ENCODE measurements around the gene SLC38A2. TPM values are rescaled to one million over a fixed set of nuclear protein-coding genes. Genes with fewer than 3 reads are reported as not detected.

The SLC38A2 gene
- total RNA-seq, 1 experiment from 2014 or later = 381 TPM

- TF ChIP-seq ARID4B (CRISPR knock-in tag; IDR thresholded peaks at IDR 0.05; ENCODE audit: borderline replicate concordance) = no peak
- TF ChIP-seq TEAD1 (CRISPR knock-in tag; IDR thresholded peaks at IDR 0.05) = no peak
- TF ChIP-seq CBFB (CRISPR knock-in tag; IDR thresholded peaks at IDR 0.05; ENCODE audit: low read depth) = no peak
- TF ChIP-seq ZNF232 (CRISPR knock-in tag; IDR thresholded peaks at IDR 0.05) = no peak
- TF ChIP-seq KAT7 (CRISPR knock-in tag; IDR thresholded peaks at IDR 0.05; ENCODE audit: borderline replicate concordance) = no peak
Measured at GRCh38 chr12:46339051-46339450, 33.5 kb downstream of the SLC38A2 start (continued).

GRCh38 chr12:46332260-46332659 is 40.3 kb downstream of the SLC38A2 start:
- POLR2A ChIA-PET = no interaction called here
- CTCF ChIA-PET = interaction anchor here (0.6 to 0.7 kb wide), 2 partner anchors 702 to 1441 kb away, joined by 4 read pairs; partner anchors contain the start of gene SLC48A1
- Mint-ChIP-seq H3K4me3 (no peak overlapping the region), H3K4me1 (no peaks in the 10 kb centered on the region), H3K27me3 (ENCODE audit: low read depth) (peaks cover 3% of the 10 kb centered on the region; the same call in 1 of the 2 replicates), H3K27ac (no peak overlapping the region), H3K36me3 (peaks cover 18% of the 10 kb centered on the region), H3K9me3 (peaks cover 43% of the 10 kb centered on the region)
- DNase-seq (ENCODE audit: low spot score) (no peak), ATAC-seq (no peak)
- TF ChIP-seq ZNF671 (CRISPR knock-in tag; IDR thresholded peaks at IDR 0.05) (no peak), ZBTB43 (CRISPR knock-in tag; IDR thresholded peaks at IDR 0.05) (no peak), ATF2 (CRISPR knock-in tag; IDR thresholded peaks at IDR 0.05; ENCODE audit: borderline replicate concordance, low read depth) (no peak), NR2C2 (CRISPR knock-in tag; IDR thresholded peaks at IDR 0.05) (no peak), FOXP4 (CRISPR knock-in tag; IDR thresholded peaks at IDR 0.05) (no peak), NR1H2 (CRISPR knock-in tag; IDR thresholded peaks at IDR 0.05) (no peak), ELF4 (CRISPR knock-in tag; IDR thresholded peaks at IDR 0.05; ENCODE audit: low read depth) (no peak), ERG (CRISPR knock-in tag; IDR thresholded peaks at IDR 0.05) (no peak), E2F4 (CRISPR knock-in tag; IDR thresholded peaks at IDR 0.05; ENCODE audit: borderline replicate concordance, low read depth) (no peak), ZNF532 (CRISPR knock-in tag; IDR thresholded peaks at IDR 0.05; ENCODE audit: borderline replicate concordance) (no peak), ZNF317 (CRISPR knock-in tag; IDR thresholded peaks at IDR 0.05; ENCODE audit: borderline replicate concordance, low read depth) (no peak), CDX4 (CRISPR knock-in tag; IDR thresholded peaks at IDR 0.05; ENCODE audit: borderline replicate concordance) (no peak)
